ENCODE data around the gene RAB17. TPM values are rescaled to one million over a fixed set of nuclear protein-coding genes. Genes with fewer than 3 reads are reported as not detected.
A peak's percentile ranks its signal among the peaks of the same experiment; 100 is the strongest.

RAB17 gene
- total RNA-seq, 6 experiments from 2014 or later, result 57.5 to 129 (median 77.9) TPM

- ATAC-seq (peak; percentile 21 to 37 (median 27)), DNase-seq (no peak)
- WGBS (ENCODE audit: insufficient coverage, low coverage, low lambda C conversion rate, missing lambda C conversion rate), result 71% methylated on average over 9 of the region's 10 CpGs
- no peaks in the 10 kb centered on the region for H3K27me3 ChIP-seq
- intact Hi-C loops (cut with DNase I), result no loop called here
- no peak for TF ChIP-seq POLR2A (IDR thresholded peaks at IDR 0.05)
- no peak for TF ChIP-seq CTCF (IDR thresholded peaks at IDR 0.05)
- H3K4me3 ChIP-seq, result no peak overlapping the region
- H3K27ac ChIP-seq, result no peak overlapping the region
- H3K36me3 ChIP-seq, result no peaks in the 10 kb centered on the region
- no peaks in the 10 kb centered on the region for H3K9me3 ChIP-seq
- peaks cover 0 to 8% (median 1%) of the 10 kb centered on the region in 4 donors for H3K4me1 ChIP-seq
These were observed 34.7 kb upstream of the RAB17 start for GRCh38 chr2:237625216-237625705.

GRCh38 chr2:237624565-237624964 is 34.0 kb upstream of the RAB17 start:
- DNase-seq, result no peak
- TF ChIP-seq POLR2A (IDR thresholded peaks at IDR 0.05), result no peak
- no peak for TF ChIP-seq CTCF (IDR thresholded peaks at IDR 0.05)
- Histone ChIP-seq H3K36me3 (no peaks in the 10 kb centered on the region), H3K4me3 (no peak overlapping the region), H3K27ac (no peak overlapping the region), H3K9me3 (no peaks in the 10 kb centered on the region), H3K27me3 (no peaks in the 10 kb centered on the region), H3K4me1 (peaks cover 0 to 8% (median 1%) of the 10 kb centered on the region in 4 donors)
- no peak for ATAC-seq
- 100% methylated on average over 1 of the region's 6 CpGs for WGBS (ENCODE audit: insufficient coverage, low coverage, low lambda C conversion rate, missing lambda C conversion rate)
- intact Hi-C loops (cut with DNase I), result no loop called here

GRCh38 chr2:237623428-237624403 is 33.2 kb upstream of the RAB17 start:
- no peak for TF ChIP-seq CTCF (IDR thresholded peaks at IDR 0.05)
- no peak for TF ChIP-seq POLR2A (IDR thresholded peaks at IDR 0.05)
- ATAC-seq (no peak), DNase-seq (no peak)
- no peaks in the 10 kb centered on the region for H3K9me3 ChIP-seq
- intact Hi-C loops (cut with DNase I), result no loop called here
- H3K27ac ChIP-seq, result no peak overlapping the region
- peaks cover 0 to 7% (median 1%) of the 10 kb centered on the region in 4 donors for H3K4me1 ChIP-seq
- 53% methylated on average over 4 of the region's 13 CpGs for WGBS (ENCODE audit: insufficient coverage, low coverage, low lambda C conversion rate, missing lambda C conversion rate)
- H3K27me3 ChIP-seq, result no peaks in the 10 kb centered on the region
- H3K4me3 ChIP-seq, result no peak overlapping the region
- H3K36me3 ChIP-seq, result no peaks in the 10 kb centered on the region

- DNase-seq (no peak), ATAC-seq (no peak)
- WGBS (ENCODE audit: insufficient coverage, low coverage, low lambda C conversion rate, missing lambda C conversion rate), result 100% methylated on average over 1 of the region's 2 CpGs
- no peak overlapping the region for H3K4me3 ChIP-seq
- no peaks in the 10 kb centered on the region for H3K4me1 ChIP-seq
- intact Hi-C loops (cut with DNase I), result no loop called here
- H3K36me3 ChIP-seq, result no peaks in the 10 kb centered on the region
- H3K9me3 ChIP-seq, result no peaks in the 10 kb centered on the region
- TF ChIP-seq POLR2A (IDR thresholded peaks at IDR 0.05) (no peak), CTCF (IDR thresholded peaks at IDR 0.05) (no peak)
- H3K27ac ChIP-seq, result no peak overlapping the region
- H3K27me3 ChIP-seq, result no peaks in the 10 kb centered on the region
These were observed 27.9 kb upstream of the RAB17 start for GRCh38 chr2:237618449-237618848.

Data from right lobe of liver (tissue), 6 donors.